Measurements from ENCODE around the gene SUV39H1. TPM values are rescaled to one million over a fixed set of nuclear protein-coding genes. Genes with fewer than 3 reads are reported as not detected.

The SUV39H1 gene
- total RNA-seq, 1 donor from 2014 or later = 4.5 TPM

Other genes with a start within 250 kb of the SUV39H1 start
- gene SLC38A5, start 226.5 kb upstream of the SUV39H1 start, total RNA-seq = 3.8 TPM
- 24.6 TPM for gene FTSJ1, start 220.5 kb upstream of the SUV39H1 start, total RNA-seq
- 11.8 TPM for gene PORCN, start 187.7 kb upstream of the SUV39H1 start, total RNA-seq
- gene EBP, start 174.9 kb upstream of the SUV39H1 start, total RNA-seq = 127 TPM
- gene TBC1D25, start 157.0 kb upstream of the SUV39H1 start, total RNA-seq = 17.8 TPM
- 46.0 TPM for gene RBM3, start 122.2 kb upstream of the SUV39H1 start, total RNA-seq
- 156 TPM for gene WDR13, start 99.2 kb upstream of the SUV39H1 start, total RNA-seq
- 11.5 TPM for gene WAS, start 12.9 kb upstream of the SUV39H1 start, total RNA-seq
- 4.8 TPM for gene GLOD5, start 65.0 kb downstream of the SUV39H1 start, total RNA-seq
- 0.98 TPM for gene GATA1, start 89.9 kb downstream of the SUV39H1 start, total RNA-seq
- gene HDAC6, start 105.3 kb downstream of the SUV39H1 start, total RNA-seq = 108 TPM
- not detected for gene ERAS, start 129.8 kb downstream of the SUV39H1 start, total RNA-seq
- gene PCSK1N, start 138.9 kb downstream of the SUV39H1 start, total RNA-seq = 21.3 TPM
- 55.3 TPM for gene TIMM17B, start 201.0 kb downstream of the SUV39H1 start, total RNA-seq
- 77.5 TPM for gene PQBP1, start 201.2 kb downstream of the SUV39H1 start, total RNA-seq
- gene SLC35A2, start 214.9 kb downstream of the SUV39H1 start, total RNA-seq = 50.4 TPM
- gene PIM2, start 222.3 kb downstream of the SUV39H1 start, total RNA-seq = 11.5 TPM